ENCODE data around the gene GPHN.

GPHN gene

DNA sequence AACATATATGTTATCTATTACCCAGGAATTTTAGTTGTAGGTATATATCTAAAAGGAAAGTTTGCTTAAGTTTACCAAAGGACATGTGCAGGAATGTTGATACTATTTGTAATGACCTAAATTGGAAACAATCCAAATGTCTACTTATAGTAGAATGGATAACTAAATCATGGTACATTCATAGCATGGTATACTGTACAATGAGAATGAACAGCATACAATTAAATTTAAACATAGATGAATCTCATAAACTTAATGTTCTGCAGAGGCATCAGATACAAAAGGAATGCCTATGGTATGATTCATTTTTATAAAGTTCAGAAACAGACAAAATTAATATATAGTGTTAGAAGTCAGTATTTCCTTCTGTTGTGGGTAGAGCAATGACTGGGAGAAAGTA lies 135.4 kb downstream of the GPHN start:
- H3K36me3 ChIP-seq: no peaks in the 10 kb centered on the region
- no peak overlapping the region for H3K4me2 ChIP-seq
- H3K4me3 ChIP-seq: no peak overlapping the region
- no peaks in the 10 kb centered on the region for H3K27me3 ChIP-seq
- H3K4me1 ChIP-seq: no peaks in the 10 kb centered on the region
- TF ChIP-seq Cebpa-rat (IDR thresholded peaks at IDR 0.05): no peak
- H3K27ac ChIP-seq: no peak overlapping the region
- H3K9me3 ChIP-seq: no peaks in the 10 kb centered on the region
- H4K20me1 ChIP-seq: no peaks in the 10 kb centered on the region
- H3K9ac ChIP-seq: no peak overlapping the region

DNA sequence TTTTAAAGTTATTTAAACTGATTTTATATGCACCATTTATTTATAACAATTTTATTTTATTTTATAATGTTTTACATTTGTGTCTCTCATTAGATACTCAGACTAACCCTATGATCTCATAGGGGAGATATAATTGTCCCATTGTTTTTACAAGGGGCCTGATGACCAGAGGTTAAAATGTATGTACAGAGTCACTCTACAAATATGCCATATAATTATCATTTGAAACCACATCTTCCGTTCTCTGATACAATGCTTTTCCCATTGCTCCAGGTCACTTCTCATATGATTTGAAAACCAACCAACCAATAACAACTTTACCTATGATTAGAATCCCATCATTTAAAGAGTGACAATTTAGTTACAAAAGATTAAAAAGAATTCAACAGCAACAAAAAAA lies 137.8 kb downstream of the GPHN start:
- Histone ChIP-seq H3K36me3 (no peaks in the 10 kb centered on the region), H3K9ac (no peak overlapping the region), H3K4me3 (no peak overlapping the region), H3K27ac (no peak overlapping the region), H3K27me3 (no peaks in the 10 kb centered on the region), H3K4me1 (peaks cover 7% of the 10 kb centered on the region), H4K20me1 (no peaks in the 10 kb centered on the region; the same call in 1 of the 2 replicates), H3K9me3 (no peaks in the 10 kb centered on the region), H3K4me2 (no peak overlapping the region)
- no peak for TF ChIP-seq Cebpa-rat (IDR thresholded peaks at IDR 0.05)

DNA sequence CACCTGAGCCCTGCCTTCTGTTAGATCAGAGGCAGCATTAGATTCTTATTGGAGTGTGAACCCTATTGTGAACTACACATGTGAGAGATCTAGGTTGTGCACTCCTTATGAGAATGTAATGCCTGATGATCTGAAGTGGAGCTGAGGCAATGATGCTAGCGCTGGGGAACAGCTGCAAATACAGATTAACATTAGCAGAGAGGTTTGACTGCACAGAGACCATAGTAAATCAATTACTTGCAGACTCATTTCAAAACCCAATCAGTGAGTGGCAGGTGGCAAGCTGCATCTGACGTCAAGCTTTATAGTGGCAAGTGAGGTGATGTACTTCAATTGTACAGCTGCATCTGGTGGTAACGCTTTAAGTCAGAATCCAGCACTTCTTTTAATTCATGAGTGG lies 141.6 kb downstream of the GPHN start:
- H3K4me3 ChIP-seq: no peak overlapping the region
- H3K9ac ChIP-seq: no peak overlapping the region
- no peaks in the 10 kb centered on the region for H3K36me3 ChIP-seq
- H3K9me3 ChIP-seq: no peaks in the 10 kb centered on the region
- peaks cover 7% of the 10 kb centered on the region for H3K4me1 ChIP-seq
- H3K27ac ChIP-seq: no peak overlapping the region
- no peak for TF ChIP-seq Cebpa-rat (IDR thresholded peaks at IDR 0.05)
- H3K4me2 ChIP-seq: no peak overlapping the region
- H4K20me1 ChIP-seq: no peaks in the 10 kb centered on the region; the same call in 1 of the 2 replicates
- no peaks in the 10 kb centered on the region for H3K27me3 ChIP-seq

DNA sequence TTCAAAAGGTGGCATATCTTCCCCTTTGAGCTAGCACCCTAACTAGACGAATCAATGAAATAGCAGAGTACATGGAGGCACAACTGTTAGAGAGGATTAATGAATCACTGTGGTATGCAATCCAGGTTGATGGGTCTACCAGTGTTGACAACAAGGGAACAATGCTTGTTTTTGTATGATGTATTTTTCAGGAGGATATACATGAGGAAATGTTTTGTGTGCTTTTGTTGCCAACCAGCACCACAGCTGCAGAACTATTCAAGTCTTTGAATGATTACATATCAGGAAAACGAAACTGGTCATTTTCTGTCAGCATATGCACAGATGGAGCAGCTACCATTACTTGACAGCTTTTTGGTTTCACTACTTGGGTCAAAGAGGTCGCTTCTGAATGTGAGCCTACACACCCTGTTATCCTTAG lies 142.6 kb downstream of the GPHN start:
- Histone ChIP-seq H3K4me3 (no peak overlapping the region), H3K9ac (no peak overlapping the region), H4K20me1 (no peaks in the 10 kb centered on the region; the same call in 1 of the 2 replicates), H3K36me3 (no peaks in the 10 kb centered on the region), H3K4me1 (peaks cover 7% of the 10 kb centered on the region), H3K27me3 (no peaks in the 10 kb centered on the region), H3K9me3 (peaks cover 3% of the 10 kb centered on the region; the same call in 1 of the 2 replicates), H3K4me2 (no peak overlapping the region), H3K27ac (no peak overlapping the region)
- TF ChIP-seq Cebpa-rat (IDR thresholded peaks at IDR 0.05): no peak

DNA sequence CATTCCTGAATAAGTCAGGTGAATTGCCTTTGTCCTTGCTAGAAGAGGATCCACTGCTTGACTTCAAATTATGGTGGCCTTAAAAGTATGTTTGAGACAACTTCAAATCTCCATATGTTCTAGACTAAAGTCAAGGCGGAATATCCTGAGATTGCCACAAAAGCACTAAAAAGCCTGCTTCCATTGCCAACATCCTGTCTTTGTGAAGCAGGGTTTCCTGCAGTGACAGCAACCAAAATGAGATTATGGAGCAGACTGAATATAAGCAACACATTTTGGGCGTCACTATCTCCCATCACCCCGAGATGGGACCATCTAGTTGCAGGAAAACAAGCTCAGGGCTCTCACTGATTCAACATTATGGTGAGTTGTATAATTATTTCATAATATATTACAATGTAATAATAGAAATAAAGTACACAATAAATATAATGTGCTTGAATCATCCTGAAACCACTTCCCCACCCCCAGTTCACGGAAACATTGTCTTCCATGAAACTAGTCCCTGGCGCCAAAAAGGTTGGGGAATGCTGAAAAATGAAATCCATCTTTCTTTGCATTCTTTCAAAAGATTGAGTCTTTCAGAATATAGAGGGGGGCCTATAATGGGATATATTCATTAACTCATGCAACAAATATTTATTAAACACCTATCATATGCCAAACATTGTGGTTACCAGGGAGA lies 143.7 kb downstream of the GPHN start:
- H3K27me3 ChIP-seq: no peaks in the 10 kb centered on the region
- no peak overlapping the region for H3K9ac ChIP-seq
- no peak for TF ChIP-seq Cebpa-rat (IDR thresholded peaks at IDR 0.05)
- peaks cover 13% of the 10 kb centered on the region for H3K9me3 ChIP-seq
- no peak overlapping the region for H3K27ac ChIP-seq
- no peak overlapping the region for H3K4me3 ChIP-seq
- H3K4me2 ChIP-seq: no peak overlapping the region
- H4K20me1 ChIP-seq: no peaks in the 10 kb centered on the region; the same call in 1 of the 2 replicates
- peaks cover 7% of the 10 kb centered on the region for H3K4me1 ChIP-seq
- no peaks in the 10 kb centered on the region for H3K36me3 ChIP-seq

DNA sequence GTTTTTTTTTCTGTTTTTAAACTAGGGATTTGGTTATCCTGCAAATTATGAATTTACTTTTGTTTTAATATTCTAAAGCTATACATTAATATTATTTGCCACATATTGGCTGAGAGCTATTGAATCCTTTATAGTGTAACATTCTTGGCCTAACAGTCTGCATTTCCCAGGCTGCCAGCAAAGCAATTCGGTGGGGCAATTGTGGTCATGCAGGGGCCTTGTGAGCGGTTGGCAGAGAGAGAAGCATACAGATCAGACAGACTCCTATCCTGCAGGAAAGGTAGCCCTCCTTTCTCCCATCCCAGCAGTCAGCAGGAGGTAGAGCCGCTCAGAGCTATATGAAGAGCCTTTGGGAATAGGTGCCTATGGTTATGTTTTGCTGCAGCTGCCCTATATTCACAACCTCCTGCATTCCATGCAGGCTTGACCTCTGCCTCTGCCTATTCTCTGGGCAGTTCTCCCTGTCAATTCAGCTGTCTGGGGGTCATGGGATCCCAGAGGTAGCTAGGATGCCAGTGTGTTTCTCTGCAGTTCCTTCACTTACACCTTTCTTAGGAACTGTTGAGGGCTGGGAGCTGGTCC lies 144.7 kb downstream of the GPHN start:
- H3K9ac ChIP-seq: no peak overlapping the region
- H3K27ac ChIP-seq: no peak overlapping the region
- no peaks in the 10 kb centered on the region for H3K36me3 ChIP-seq
- H3K9me3 ChIP-seq: peaks cover 22% of the 10 kb centered on the region
- H3K4me2 ChIP-seq: no peak overlapping the region
- no peak for TF ChIP-seq Cebpa-rat (IDR thresholded peaks at IDR 0.05)
- peaks cover 7% of the 10 kb centered on the region for H3K4me1 ChIP-seq
- H3K4me3 ChIP-seq: no peak overlapping the region
- no peaks in the 10 kb centered on the region for H3K27me3 ChIP-seq
- no peaks in the 10 kb centered on the region; the same call in 1 of the 2 replicates for H4K20me1 ChIP-seq

DNA sequence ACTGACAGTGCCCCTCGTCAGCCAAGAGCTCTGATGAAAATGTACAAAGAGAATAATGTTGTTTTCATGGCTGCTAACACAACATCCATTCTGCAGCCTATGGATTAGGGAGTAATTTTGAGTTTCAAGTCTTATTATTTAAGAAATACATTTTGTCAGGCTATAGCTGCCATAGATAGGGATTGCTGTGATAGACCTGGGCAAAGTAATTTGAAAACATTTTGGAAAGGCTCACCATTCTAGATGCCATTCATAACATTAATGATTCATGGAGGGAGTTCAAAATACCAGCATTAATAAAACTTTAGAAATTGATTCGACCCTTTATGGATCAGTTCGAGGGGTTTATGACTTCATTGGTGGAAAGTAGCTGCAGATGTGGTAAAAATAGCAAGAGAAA lies 149.8 kb downstream of the GPHN start:
- H3K4me2 ChIP-seq: no peak overlapping the region
- no peak overlapping the region for H3K9ac ChIP-seq
- no peak for TF ChIP-seq Cebpa-rat (IDR thresholded peaks at IDR 0.05)
- H4K20me1 ChIP-seq: no peaks in the 10 kb centered on the region
- H3K27ac ChIP-seq: no peak overlapping the region
- H3K4me3 ChIP-seq: no peak overlapping the region
- no peaks in the 10 kb centered on the region for H3K27me3 ChIP-seq
- no peaks in the 10 kb centered on the region for H3K4me1 ChIP-seq
- peaks cover 3% of the 10 kb centered on the region; the same call in 1 of the 2 replicates for H3K36me3 ChIP-seq
- H3K9me3 ChIP-seq: peaks cover 53% of the 10 kb centered on the region

DNA sequence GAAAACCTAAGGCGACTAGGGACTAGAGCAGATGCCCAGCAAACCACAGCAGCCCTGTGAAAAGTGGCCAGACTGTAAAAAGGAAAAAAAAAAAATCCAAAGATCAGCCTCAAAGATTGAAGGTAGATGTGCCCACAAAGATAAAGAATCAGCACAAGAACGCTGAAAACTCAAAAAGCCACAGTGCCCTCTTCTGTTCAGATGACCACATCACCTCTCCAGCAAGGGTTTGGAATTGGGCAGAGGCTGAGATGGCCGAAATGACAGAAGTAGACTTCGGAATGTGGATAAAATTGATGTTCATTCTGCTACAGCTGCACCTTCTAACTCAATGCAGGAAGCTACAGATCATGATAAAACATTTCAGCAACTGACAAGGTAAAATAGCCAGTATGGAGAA lies 154.4 kb downstream of the GPHN start:
- H3K36me3 ChIP-seq: peaks cover 3% of the 10 kb centered on the region; the same call in 1 of the 2 replicates
- no peak overlapping the region for H3K9ac ChIP-seq
- H3K27me3 ChIP-seq: no peaks in the 10 kb centered on the region
- no peaks in the 10 kb centered on the region for H4K20me1 ChIP-seq
- H3K4me2 ChIP-seq: no peak overlapping the region
- H3K4me3 ChIP-seq: no peak overlapping the region
- TF ChIP-seq Cebpa-rat (IDR thresholded peaks at IDR 0.05): no peak
- H3K4me1 ChIP-seq: no peaks in the 10 kb centered on the region
- peaks cover 54% of the 10 kb centered on the region for H3K9me3 ChIP-seq
- no peak overlapping the region for H3K27ac ChIP-seq

DNA sequence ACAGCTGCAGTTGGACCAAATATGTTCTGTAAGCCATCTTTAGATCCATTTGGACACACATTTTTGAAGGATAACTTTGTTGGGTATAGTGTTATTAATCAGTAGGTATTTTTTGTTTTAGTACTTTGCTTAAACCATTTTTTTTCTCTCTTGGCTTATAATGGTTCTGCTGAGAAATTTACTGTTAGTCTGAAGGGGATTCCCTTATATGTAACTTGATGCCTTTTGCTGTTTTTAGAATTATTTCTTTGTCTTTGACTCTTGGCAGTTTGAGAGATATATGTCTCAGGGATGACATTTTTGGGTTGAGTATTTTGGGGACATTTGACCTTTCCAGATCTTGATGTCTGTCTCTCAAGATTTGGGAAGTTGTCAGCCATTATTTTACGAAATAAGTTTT lies 169.8 kb downstream of the GPHN start:
- Histone ChIP-seq H3K27me3 (no peaks in the 10 kb centered on the region), H4K20me1 (no peaks in the 10 kb centered on the region), H3K4me3 (no peak overlapping the region), H3K4me2 (no peak overlapping the region), H3K27ac (no peak overlapping the region), H3K9ac (no peak overlapping the region), H3K9me3 (peaks cover 39% of the 10 kb centered on the region), H3K36me3 (no peaks in the 10 kb centered on the region), H3K4me1 (no peaks in the 10 kb centered on the region)
- TF ChIP-seq Cebpa-rat (IDR thresholded peaks at IDR 0.05): no peak

DNA sequence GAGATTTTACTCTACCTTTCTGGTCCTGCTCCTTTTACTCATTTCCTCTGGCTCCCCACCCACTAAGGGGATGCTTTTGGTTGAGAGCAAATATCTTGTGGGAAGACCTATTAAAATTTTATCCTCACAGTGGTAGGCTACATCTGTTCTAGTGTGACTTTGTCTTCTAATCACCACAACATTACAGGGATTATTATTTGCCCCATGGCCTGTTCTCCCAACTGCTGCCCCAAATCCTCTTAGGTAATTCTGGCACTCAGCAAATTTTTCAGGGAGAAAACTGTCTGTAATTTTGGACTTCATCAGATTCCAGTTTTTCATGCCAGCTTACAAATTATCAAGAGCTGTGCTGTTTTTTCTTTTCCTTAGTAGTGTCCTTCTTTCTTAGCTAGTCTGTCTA lies 172.3 kb downstream of the GPHN start:
- Histone ChIP-seq H3K4me3 (no peak overlapping the region), H3K4me2 (no peak overlapping the region), H3K4me1 (no peaks in the 10 kb centered on the region), H3K36me3 (no peaks in the 10 kb centered on the region), H3K27ac (no peak overlapping the region), H3K9ac (no peak overlapping the region), H3K27me3 (no peaks in the 10 kb centered on the region), H4K20me1 (no peaks in the 10 kb centered on the region), H3K9me3 (peaks cover 34% of the 10 kb centered on the region)
- no peak for TF ChIP-seq Cebpa-rat (IDR thresholded peaks at IDR 0.05)
